ENCODE data around the gene IKZF3.

DNA sequence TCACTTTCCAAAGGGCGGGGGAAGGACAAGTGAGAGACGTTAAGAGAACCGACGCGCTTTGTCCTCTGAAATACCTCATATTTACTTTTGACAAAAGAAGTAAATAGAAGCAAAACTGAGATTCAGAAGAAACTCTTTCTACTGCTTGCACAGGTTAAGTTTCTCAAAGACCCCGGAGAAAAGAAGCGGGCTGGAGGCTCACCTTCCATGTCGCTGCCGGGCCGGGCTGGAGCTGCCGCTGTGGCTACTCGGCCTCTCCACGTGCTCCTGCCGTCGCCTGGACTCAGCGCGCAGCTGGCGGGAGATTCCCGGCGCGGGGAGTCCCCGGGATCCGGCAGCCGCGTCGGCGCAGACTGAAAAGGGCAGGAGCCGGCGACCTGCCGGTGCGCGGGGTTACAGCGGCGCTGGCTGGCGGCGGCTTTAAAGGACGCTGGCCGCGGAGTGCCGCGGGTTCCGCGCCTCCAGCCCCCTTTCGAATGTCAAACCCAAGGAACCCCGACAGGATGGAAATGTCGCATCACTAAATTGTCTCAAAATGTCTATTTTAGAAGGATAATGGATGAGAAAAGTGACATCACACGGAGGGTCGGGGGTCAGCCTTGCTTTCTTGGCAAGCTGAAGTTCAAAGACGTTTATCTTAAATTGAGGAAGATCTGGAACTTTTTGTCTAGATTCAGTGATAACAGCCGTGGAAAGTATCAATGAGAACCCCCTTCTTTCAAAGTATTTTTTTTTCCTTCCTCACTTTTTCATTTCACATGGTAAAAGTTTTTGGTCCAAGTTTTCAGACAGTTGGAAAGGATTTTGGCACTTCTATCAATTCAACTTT lies at the start of gene IKZF3:
- TF ChIP-seq, protein P1, sequence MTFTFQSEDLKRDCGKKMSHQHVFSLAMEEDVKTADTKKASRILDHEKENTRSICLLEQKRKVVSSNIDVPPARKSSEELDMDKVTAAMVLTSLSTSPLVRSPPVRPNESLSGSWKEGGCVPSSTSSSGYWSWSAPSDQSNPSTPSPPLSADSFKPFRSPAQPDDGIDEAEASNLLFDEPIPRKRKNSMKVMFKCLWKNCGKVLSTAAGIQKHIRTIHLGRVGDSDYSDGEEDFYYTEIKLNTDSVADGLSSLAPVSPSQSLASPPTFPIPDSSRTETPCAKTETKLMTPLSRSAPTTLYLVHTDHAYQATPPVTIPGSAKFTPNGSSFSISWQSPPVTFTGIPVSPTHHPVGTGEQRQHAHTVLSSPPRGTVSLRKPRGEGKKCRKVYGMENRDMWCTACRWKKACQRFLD (tag by site-specific recombination; IDR thresholded peaks at IDR 0.05) = no peak
- TF ChIP-seq, protein P2, sequence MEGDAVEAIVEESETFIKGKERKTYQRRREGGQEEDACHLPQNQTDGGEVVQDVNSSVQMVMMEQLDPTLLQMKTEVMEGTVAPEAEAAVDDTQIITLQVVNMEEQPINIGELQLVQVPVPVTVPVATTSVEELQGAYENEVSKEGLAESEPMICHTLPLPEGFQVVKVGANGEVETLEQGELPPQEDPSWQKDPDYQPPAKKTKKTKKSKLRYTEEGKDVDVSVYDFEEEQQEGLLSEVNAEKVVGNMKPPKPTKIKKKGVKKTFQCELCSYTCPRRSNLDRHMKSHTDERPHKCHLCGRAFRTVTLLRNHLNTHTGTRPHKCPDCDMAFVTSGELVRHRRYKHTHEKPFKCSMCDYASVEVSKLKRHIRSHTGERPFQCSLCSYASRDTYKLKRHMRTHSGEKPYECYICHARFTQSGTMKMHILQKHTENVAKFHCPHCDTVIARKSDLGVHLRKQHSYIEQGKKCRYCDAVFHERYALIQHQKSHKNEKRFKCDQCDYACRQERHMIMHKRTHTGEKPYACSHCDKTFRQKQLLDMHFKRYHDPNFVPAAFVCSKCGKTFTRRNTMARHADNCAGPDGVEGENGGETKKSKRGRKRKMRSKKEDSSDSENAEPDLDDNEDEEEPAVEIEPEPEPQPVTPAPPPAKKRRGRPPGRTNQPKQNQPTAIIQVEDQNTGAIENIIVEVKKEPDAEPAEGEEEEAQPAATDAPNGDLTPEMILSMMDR (tag by site-specific recombination; IDR thresholded peaks at IDR 0.05) = peak; percentile 78
- TF ChIP-seq, protein P3, sequence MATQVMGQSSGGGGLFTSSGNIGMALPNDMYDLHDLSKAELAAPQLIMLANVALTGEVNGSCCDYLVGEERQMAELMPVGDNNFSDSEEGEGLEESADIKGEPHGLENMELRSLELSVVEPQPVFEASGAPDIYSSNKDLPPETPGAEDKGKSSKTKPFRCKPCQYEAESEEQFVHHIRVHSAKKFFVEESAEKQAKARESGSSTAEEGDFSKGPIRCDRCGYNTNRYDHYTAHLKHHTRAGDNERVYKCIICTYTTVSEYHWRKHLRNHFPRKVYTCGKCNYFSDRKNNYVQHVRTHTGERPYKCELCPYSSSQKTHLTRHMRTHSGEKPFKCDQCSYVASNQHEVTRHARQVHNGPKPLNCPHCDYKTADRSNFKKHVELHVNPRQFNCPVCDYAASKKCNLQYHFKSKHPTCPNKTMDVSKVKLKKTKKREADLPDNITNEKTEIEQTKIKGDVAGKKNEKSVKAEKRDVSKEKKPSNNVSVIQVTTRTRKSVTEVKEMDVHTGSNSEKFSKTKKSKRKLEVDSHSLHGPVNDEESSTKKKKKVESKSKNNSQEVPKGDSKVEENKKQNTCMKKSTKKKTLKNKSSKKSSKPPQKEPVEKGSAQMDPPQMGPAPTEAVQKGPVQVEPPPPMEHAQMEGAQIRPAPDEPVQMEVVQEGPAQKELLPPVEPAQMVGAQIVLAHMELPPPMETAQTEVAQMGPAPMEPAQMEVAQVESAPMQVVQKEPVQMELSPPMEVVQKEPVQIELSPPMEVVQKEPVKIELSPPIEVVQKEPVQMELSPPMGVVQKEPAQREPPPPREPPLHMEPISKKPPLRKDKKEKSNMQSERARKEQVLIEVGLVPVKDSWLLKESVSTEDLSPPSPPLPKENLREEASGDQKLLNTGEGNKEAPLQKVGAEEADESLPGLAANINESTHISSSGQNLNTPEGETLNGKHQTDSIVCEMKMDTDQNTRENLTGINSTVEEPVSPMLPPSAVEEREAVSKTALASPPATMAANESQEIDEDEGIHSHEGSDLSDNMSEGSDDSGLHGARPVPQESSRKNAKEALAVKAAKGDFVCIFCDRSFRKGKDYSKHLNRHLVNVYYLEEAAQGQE (tag by site-specific recombination; IDR thresholded peaks at IDR 0.05) = no peak
- TF ChIP-seq PRDM1 (tag by site-specific recombination; IDR thresholded peaks at IDR 0.05) (peak; percentile 74; the same call in 1 of the 2 replicates), ZNF76 (tag by site-specific recombination; IDR thresholded peaks at IDR 0.05; ENCODE audit: borderline replicate concordance, low read depth) (peak; percentile 39; the same call in 1 of the 2 replicates), EGR2 (tag by site-specific recombination; IDR thresholded peaks at IDR 0.05; ENCODE audit: low read depth) (no peak), ZBTB17 (tag by site-specific recombination; IDR thresholded peaks at IDR 0.05) (peak; percentile 66), KLF16 (tag by site-specific recombination; IDR thresholded peaks at IDR 0.05) (no peak), ZBTB21 (tag by site-specific recombination; IDR thresholded peaks at IDR 0.05) (no peak), BCL11B (tag by site-specific recombination; IDR thresholded peaks at IDR 0.05; ENCODE audit: low read depth) (no peak), ZBTB7A (tag by site-specific recombination; IDR thresholded peaks at IDR 0.05; ENCODE audit: low read depth) (no peak)
